Measurements from ENCODE around the gene SCYGR4.
A peak's percentile ranks its signal among the peaks of the same experiment; 100 is the strongest.
"Not testable (repeated sequence)": the region's sequence is repeated elsewhere in the genome, so short reads cannot be mapped to it uniquely, and the experiment has no call there.

Gene SCYGR4

GRCh38 chr2:227654426-227654825 lies 37.1 kb downstream of the SCYGR4 start:
- H3K4me3 ChIP-seq (ENCODE audit: low read depth, low read length) = no peak overlapping the region
- in situ Hi-C loops (cut with HindIII; ENCODE audit: low sequenced_read_pairs) = no loop called here
- no peak for DNase-seq (ENCODE audit: low read depth)
- TF ChIP-seq, protein P1, sequence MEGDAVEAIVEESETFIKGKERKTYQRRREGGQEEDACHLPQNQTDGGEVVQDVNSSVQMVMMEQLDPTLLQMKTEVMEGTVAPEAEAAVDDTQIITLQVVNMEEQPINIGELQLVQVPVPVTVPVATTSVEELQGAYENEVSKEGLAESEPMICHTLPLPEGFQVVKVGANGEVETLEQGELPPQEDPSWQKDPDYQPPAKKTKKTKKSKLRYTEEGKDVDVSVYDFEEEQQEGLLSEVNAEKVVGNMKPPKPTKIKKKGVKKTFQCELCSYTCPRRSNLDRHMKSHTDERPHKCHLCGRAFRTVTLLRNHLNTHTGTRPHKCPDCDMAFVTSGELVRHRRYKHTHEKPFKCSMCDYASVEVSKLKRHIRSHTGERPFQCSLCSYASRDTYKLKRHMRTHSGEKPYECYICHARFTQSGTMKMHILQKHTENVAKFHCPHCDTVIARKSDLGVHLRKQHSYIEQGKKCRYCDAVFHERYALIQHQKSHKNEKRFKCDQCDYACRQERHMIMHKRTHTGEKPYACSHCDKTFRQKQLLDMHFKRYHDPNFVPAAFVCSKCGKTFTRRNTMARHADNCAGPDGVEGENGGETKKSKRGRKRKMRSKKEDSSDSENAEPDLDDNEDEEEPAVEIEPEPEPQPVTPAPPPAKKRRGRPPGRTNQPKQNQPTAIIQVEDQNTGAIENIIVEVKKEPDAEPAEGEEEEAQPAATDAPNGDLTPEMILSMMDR (IDR thresholded peaks at IDR 0.05; ENCODE audit: low read depth, low read length, missing control alignments) = no peak

DNA sequence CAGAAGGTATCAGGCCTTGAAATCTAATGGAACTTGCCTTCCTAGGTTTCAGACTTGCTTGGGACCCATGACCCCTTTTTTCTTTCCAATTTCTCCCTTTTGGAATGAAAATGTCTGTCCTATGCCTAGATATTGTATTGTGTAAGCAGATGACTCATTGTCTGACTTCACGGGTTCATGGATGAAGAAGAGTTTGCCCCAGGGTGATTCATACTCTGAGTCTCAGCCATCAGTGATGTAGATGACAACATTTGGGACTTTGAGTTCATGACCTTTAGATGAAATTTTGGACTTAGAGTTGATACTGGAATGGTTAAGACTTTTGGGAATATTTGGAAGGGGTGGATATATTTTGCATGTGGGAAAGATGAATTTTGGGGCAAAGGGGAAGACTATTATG lies 38.2 kb downstream of the SCYGR4 start:
- DNase-seq (ENCODE audit: low read depth) = peak; percentile 34
- no peak overlapping the region for H3K4me3 ChIP-seq (ENCODE audit: low read depth, low read length)
- in situ Hi-C loops (cut with HindIII; ENCODE audit: low sequenced_read_pairs) = no loop called here
- TF ChIP-seq, protein P1 (IDR thresholded peaks at IDR 0.05; ENCODE audit: low read depth, low read length, missing control alignments) = no peak

GRCh38 chr2:227657199-227657845 lies 40.0 kb downstream of the SCYGR4 start:
- H3K4me3 ChIP-seq (ENCODE audit: low read depth, low read length) = no peak overlapping the region
- TF ChIP-seq, protein P1 (IDR thresholded peaks at IDR 0.05; ENCODE audit: low read depth, low read length, missing control alignments) = no peak
- in situ Hi-C loops (cut with HindIII; ENCODE audit: low sequenced_read_pairs) = no loop called here
- peak; percentile 34 for DNase-seq (ENCODE audit: low read depth)

DNA sequence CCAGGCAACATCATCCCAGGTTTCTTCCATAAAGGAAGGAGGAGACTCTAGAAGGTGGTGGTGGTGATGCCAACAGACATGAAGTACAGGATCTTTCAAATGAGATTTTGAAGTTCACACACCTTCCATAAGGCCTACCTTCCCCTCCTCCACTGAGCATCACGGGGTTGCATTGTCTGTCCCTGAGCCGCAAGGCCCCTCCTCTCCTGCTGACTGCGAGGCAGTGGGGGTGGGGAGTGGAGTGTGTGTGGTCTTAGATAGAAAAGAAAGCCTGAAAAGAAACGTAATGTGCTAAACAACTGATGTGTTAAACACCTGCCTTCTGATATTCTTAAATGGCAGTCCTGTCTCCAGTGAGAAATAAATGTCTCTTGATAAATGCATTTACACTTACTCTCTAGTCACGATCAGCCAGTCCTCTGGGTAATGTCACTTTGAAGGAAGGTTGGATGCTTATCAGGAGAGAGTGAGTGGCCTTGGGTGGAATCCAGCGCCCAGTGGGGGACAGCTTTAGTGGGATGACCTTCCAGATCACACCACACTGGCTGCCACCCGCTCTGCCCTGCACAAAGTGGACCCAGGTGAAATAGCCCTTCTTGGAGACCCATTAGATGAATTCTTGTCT lies 43.8 kb downstream of the SCYGR4 start:
- TF ChIP-seq, protein P1 (IDR thresholded peaks at IDR 0.05; ENCODE audit: low read depth, low read length, missing control alignments) = no peak
- H3K4me3 ChIP-seq (ENCODE audit: low read depth, low read length) = no peak overlapping the region
- in situ Hi-C loops (cut with HindIII; ENCODE audit: low sequenced_read_pairs) = no loop called here
- no peak for DNase-seq (ENCODE audit: low read depth)

- no peak for DNase-seq (ENCODE audit: low read depth)
- no peak overlapping the region for H3K4me3 ChIP-seq (ENCODE audit: low read depth, low read length)
- TF ChIP-seq, protein P1 (IDR thresholded peaks at IDR 0.05; ENCODE audit: low read depth, low read length, missing control alignments) = no peak
- in situ Hi-C loops (cut with HindIII; ENCODE audit: low sequenced_read_pairs) = no loop called here
Measured at GRCh38 chr2:227661827-227662226, 44.5 kb downstream of the SCYGR4 start.

GRCh38 chr2:227665189-227665940 lies 48.1 kb downstream of the SCYGR4 start:
- DNase-seq (ENCODE audit: low read depth) = no peak
- in situ Hi-C loops (cut with HindIII; ENCODE audit: low sequenced_read_pairs) = no loop called here
- no peak overlapping the region for H3K4me3 ChIP-seq (ENCODE audit: low read depth, low read length)
- TF ChIP-seq, protein P1 (IDR thresholded peaks at IDR 0.05; ENCODE audit: low read depth, low read length, missing control alignments) = no peak

GRCh38 chr2:227666631-227667170 lies 49.4 kb downstream of the SCYGR4 start, which contains the start of gene SCYGR5:
TSS of gene SCYGR5 (plus strand) at chr2:227666804. CDS start at chr2:227666804, 0 bp downstream.
- in situ Hi-C loops (cut with HindIII; ENCODE audit: low sequenced_read_pairs); H3K4me3 ChIP-seq (ENCODE audit: low read depth, low read length); DNase-seq (ENCODE audit: low read depth): not testable (repeated sequence)

All from astrocyte of the cerebellum (primary cell).